NK-92 treated with Interleukin-12 subunit alpha and Interleukin-12 subunit beta, amount 100 ng/mL, for 24 hours (cell line): ENCODE results near the gene WSCD1.

ENCODE experiments used
- DNase-seq: peaks from one replicate; lab custom pipeline; 2025; lab: John Stamatoyannopoulos, UW

WSCD1 gene

GRCh38 chr17:6086603-6087400 lies 16.6 kb downstream of the WSCD1 start:
- no peak for DNase-seq

- DNase-seq, result no peak
These were observed 18.0 kb downstream of the WSCD1 start for GRCh38 chr17:6088141-6088540.

- DNase-seq, result no peak
These were observed 20.1 kb downstream of the WSCD1 start for GRCh38 chr17:6090253-6090652.

- DNase-seq, result no peak
These were observed 22.2 kb downstream of the WSCD1 start for GRCh38 chr17:6092182-6092902.

GRCh38 chr17:6092903-6093468 lies 22.8 kb downstream of the WSCD1 start:
- DNase-seq, result no peak

GRCh38 chr17:6094453-6094852 lies 24.3 kb downstream of the WSCD1 start:
- no peak for DNase-seq

GRCh38 chr17:6094926-6095325 lies 24.7 kb downstream of the WSCD1 start:
- no peak for DNase-seq

GRCh38 chr17:6095501-6095900 lies 25.3 kb downstream of the WSCD1 start:
- DNase-seq, result no peak

GRCh38 chr17:6096201-6097004 lies 26.2 kb downstream of the WSCD1 start:
- DNase-seq, result no peak

- no peak for DNase-seq
These were observed 26.8 kb downstream of the WSCD1 start for GRCh38 chr17:6097005-6097279.

- DNase-seq, result no peak
These were observed 28.1 kb downstream of the WSCD1 start for GRCh38 chr17:6098050-6098822.

GRCh38 chr17:6098823-6099180 lies 28.6 kb downstream of the WSCD1 start:
- no peak for DNase-seq

- DNase-seq, result no peak
These were observed 29.3 kb downstream of the WSCD1 start for GRCh38 chr17:6099492-6099891.

- no peak for DNase-seq
These were observed 30.0 kb downstream of the WSCD1 start for GRCh38 chr17:6100146-6100545.

GRCh38 chr17:6100891-6101500 lies 30.8 kb downstream of the WSCD1 start:
- DNase-seq, result no peak

- DNase-seq, result no peak
These were observed 31.5 kb downstream of the WSCD1 start for GRCh38 chr17:6101706-6102105.

GRCh38 chr17:6102615-6103014 lies 32.4 kb downstream of the WSCD1 start:
- DNase-seq, result no peak

GRCh38 chr17:6104956-6105648 lies 34.9 kb downstream of the WSCD1 start:
- DNase-seq, result no peak

- DNase-seq, result no peak
These were observed 35.4 kb downstream of the WSCD1 start for GRCh38 chr17:6105649-6106007.

- no peak for DNase-seq
These were observed 36.0 kb downstream of the WSCD1 start for GRCh38 chr17:6106212-6106611.

- no peak for DNase-seq
These were observed 37.6 kb downstream of the WSCD1 start for GRCh38 chr17:6107791-6108190.
